Muscle layer of colon (tissue), 2 donors: ENCODE data around the gene OGA.
A peak's percentile ranks its signal among the peaks of the same experiment; 100 is the strongest.

Experiments
- H3K27ac ChIP-seq: one replicate; pipeline ENCODE4 v1.7.0; 2013; ENCODE audit warnings: low read depth, mild to moderate bottlenecking, low read length, moderate library complexity
- H3K27me3 ChIP-seq, 2 donors: one replicate each; pipeline ENCODE4 v1.7.0; 2013; ENCODE audit warnings: low read length in 2 of 2, mild to moderate bottlenecking in 2 of 2; ENCODE audit not compliant: insufficient read depth in 2 of 2, control insufficient read depth in 1 of 2
- H3K36me3 ChIP-seq: one replicate; pipeline ENCODE4 v1.7.0; 2013; ENCODE audit warnings: mild to moderate bottlenecking, low read length; ENCODE audit not compliant: insufficient read depth
- H3K4me1 ChIP-seq: one replicate; pipeline ENCODE4 v1.7.0; 2013; ENCODE audit warnings: mild to moderate bottlenecking, low read length; ENCODE audit not compliant: insufficient read depth
- H3K4me3 ChIP-seq, 2 donors: one replicate each; pipeline ENCODE4 v1.7.0; 2013; ENCODE audit warnings: low read length in 2 of 2, low read depth in 1 of 2, mild to moderate bottlenecking in 1 of 2, moderate library complexity in 1 of 2
- H3K9ac ChIP-seq: one replicate; pipeline ENCODE4 v1.7.0; 2013; ENCODE audit warnings: low read length
- H3K9me3 ChIP-seq: one replicate; pipeline ENCODE4 v1.7.0; 2013; ENCODE audit warnings: mild to moderate bottlenecking, low read length
- donor health status: abdominal sarcoma.
- donor health status: Adenocarcinoma of cecum.

OGA gene

DNA sequence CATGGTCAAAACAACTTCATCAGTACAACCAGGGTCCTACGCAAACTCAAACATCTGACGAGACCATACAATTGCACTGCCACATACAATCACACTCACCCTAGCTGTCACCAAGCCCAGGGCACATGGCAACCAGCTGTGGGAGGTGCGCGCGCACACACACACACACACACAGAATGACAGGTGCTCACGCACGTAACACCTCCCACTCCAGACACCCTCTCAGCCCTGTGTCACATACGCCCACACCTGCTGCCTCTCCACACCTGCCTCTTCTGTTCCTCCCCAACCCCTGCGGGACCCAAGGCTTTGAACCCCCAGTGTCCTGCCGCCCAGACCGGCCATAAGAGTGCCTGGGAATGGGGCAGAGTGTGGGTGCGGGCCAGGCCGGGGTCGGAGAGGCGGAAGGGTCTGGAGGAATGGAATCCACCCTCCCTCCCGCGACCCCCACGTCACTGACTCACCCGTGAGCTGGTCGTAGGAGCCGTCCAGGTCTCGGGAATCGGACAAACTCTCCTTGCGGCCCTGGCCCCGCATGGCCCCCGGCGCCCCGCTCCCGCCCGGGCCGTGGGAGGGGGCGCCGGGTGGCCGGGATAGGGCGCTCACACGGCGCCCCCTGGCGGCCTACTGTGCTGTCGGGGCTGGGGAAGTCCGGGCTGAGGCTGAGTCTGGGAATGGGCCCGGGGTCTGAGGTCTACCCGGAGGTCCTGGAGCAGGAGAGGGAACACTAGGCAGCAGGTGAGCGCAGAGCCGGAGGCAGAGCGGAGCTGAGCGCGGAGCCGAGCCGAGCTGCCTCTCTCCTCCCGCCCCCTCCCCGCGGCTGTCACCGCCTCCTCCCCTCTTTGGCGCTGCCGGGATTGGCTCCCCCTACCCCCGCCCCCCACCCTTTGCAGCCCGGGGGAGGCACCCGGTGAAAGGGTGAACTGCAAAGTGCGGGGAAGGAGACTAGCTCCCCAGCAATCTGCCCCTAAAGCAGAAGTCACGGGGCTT is 25.1 kb upstream of the OGA start, which contains the start of gene KCNIP2:
Gene KCNIP2, minus strand, starts transcription at position 769 of the 990 bp plus-strand sequence. Its CDS starts 232 bp downstream, at position 537.
- H3K27ac ChIP-seq, result no peak within 1 kb of the TSS
- H3K27me3 ChIP-seq, result no peaks in the 10 kb centered on the region
- H3K36me3 ChIP-seq, result peaks cover 2% of the 10 kb centered on the region
- H3K9me3 ChIP-seq, result no peaks in the 10 kb centered on the region
- no peak within 1 kb of the TSS for H3K9ac ChIP-seq
- H3K4me3 ChIP-seq, result no peak within 1 kb of the TSS
- H3K4me1 ChIP-seq, result peaks cover 17% of the 10 kb centered on the region

DNA sequence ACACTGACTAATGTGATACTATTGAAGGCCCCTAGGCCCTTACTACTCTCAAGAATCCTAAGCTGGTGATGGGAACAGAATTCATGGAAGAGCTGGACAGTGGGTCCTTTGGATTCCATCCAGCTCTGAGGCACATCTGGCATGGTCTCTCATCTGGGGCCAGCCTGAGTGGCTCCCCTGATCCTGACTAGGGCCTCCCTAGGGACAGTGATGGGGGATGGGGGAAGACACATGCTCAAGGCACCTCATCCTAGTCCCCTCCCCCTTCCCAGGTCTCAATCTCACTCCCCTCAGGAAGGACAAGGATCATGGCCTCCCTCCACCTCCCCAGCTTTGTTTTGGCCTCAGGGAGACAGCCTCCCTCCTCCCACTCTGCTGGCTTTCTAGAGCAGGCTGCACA is 23.6 kb upstream of the OGA start:
- H3K27ac ChIP-seq, result no peak overlapping the region

DNA sequence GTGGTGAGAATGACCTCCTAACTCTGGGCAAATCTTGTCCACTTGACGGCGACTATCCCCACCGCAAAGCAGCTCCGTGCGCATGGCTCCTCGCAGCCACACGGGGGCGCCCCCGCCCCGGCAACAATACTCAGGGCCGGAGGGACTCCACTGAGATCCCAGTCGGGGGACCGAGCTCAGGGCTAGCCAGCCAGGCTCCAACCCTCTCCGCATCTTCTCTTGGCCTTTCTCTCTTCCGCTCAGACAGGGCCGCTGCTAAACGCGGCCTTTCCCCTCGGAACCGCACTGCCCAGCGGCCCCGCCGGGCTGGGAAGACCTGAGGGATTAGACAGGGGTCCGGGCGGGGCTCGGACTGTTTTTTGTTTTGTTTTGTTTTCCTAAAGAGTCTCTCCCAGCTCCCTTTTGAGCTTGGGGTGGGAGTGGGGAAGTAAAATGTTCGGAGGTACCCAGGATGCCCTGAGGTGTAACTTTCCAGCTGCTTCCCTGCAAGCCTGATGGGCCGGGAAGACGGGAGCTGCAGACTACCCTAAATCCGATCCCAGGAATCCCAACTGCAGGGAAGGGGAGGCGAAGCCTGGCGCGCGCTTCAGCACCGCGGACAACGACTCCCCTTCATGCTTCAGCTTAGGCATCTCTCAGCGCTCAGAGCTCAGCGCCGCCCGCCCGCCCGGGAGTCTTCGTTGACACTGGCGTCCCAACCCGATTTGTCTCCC is 22.7 kb upstream of the OGA start:
- Histone ChIP-seq H3K36me3 (no peaks in the 10 kb centered on the region), H3K27ac (no peak overlapping the region), H3K4me1 (peaks cover 17% of the 10 kb centered on the region), H3K9me3 (no peaks in the 10 kb centered on the region), H3K4me3 (peak overlapping the region in 1 of 2 donors; percentile 38), H3K27me3 (no peaks in the 10 kb centered on the region), H3K9ac (no peak overlapping the region)

More for the DNA sequence above, 23.6 kb upstream of the OGA start:
- Histone ChIP-seq H3K4me1 (peaks cover 17% of the 10 kb centered on the region), H3K9ac (no peak overlapping the region), H3K36me3 (no peaks in the 10 kb centered on the region), H3K4me3 (no peak overlapping the region), H3K9me3 (no peaks in the 10 kb centered on the region), H3K27me3 (no peaks in the 10 kb centered on the region)

DNA sequence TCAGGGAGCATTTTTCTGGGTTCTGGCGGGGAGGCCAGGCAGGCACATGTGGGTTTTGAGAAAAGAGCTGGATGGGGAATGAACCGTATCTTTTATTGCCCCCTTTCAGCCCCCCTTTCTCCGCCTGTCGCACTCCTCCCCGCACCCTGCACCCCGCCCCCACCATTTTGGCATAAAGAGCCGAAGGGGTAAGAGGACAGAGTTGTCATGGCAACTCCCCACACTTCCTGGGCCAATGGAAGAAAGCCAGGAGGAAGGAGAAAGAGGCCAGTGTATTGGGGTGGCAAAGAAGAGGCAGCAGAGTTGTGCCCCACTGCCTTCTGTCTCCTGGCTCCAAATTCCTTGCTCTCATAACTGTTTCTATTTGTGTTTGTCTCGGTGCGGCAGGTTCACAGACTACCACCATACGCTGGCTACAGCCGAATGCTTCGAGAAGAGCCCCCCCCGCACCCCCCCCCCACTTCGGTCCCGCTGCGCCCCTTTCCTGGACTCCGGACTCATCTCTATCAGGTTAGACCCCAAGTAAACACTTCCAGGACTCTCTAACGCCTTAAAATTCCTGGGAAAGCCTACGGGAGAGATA is 21.9 kb upstream of the OGA start:
- H3K4me1 ChIP-seq, result peaks cover 17% of the 10 kb centered on the region
- no peak overlapping the region for H3K27ac ChIP-seq
- no peak overlapping the region for H3K9ac ChIP-seq

DNA sequence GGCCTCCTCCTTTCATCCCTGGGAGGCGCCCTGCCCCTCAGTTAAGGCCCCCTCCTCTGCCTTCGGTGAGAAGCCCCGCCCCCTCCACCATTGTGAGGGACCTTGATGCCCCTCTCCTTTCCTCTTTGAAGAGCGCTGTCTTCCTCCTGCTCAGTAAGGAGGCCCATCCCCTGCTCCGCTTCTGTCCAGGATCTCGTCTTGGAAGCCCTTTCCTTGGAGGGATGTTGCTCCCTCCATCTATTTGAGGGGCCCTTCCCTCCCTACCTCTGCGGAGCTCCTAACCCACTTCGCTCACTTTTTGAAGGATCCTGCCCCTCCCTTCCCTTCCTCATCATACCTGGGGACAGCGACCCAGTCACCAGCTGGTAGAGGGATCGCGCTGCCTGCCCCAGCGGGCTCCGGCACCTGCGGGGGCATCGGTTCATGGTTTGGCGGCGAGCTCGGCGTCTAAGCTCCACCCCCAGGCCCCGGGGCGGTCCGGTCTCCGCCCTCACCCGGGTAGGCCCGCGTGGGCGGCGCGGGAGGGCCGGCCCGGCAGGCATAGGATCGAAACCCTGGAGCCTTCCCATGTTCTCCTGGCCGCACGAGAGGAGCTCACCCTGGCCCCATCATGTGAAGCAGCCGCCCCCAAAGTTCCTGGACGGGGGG is 21.3 kb upstream of the OGA start:
- Histone ChIP-seq H3K27me3 (no peaks in the 10 kb centered on the region), H3K9me3 (no peaks in the 10 kb centered on the region), H3K9ac (no peak overlapping the region), H3K4me1 (peaks cover 17% of the 10 kb centered on the region), H3K4me3 (peak overlapping the region in 1 of 2 donors; percentile 13), H3K27ac (no peak overlapping the region), H3K36me3 (no peaks in the 10 kb centered on the region)

More for the DNA sequence above, 21.9 kb upstream of the OGA start:
- Histone ChIP-seq H3K9me3 (no peaks in the 10 kb centered on the region), H3K27me3 (no peaks in the 10 kb centered on the region), H3K4me3 (peak overlapping the region; percentile 13 to 38), H3K36me3 (no peaks in the 10 kb centered on the region)

DNA sequence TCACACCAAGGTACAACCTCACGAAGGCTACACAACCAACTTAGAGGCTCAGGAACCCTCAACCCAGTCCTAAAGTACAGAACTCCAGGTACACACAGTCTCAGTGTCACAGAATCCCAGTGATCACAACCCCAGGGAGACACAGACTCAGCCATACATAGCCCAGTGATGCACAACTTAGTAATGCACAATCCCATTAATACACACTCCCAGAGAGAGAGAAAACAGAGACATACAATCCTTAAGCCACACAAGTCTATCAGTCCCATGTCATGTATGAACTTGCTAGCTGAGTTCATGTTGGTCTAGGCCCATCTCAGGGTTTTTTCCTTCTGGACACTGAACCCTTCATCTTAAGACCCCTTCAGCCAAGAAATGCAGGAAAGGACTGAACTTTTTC is 20.8 kb upstream of the OGA start:
- Histone ChIP-seq H3K27me3 (no peaks in the 10 kb centered on the region), H3K27ac (no peak overlapping the region), H3K4me1 (peaks cover 17% of the 10 kb centered on the region), H3K9ac (no peak overlapping the region), H3K9me3 (no peaks in the 10 kb centered on the region), H3K4me3 (no peak overlapping the region), H3K36me3 (no peaks in the 10 kb centered on the region)

DNA sequence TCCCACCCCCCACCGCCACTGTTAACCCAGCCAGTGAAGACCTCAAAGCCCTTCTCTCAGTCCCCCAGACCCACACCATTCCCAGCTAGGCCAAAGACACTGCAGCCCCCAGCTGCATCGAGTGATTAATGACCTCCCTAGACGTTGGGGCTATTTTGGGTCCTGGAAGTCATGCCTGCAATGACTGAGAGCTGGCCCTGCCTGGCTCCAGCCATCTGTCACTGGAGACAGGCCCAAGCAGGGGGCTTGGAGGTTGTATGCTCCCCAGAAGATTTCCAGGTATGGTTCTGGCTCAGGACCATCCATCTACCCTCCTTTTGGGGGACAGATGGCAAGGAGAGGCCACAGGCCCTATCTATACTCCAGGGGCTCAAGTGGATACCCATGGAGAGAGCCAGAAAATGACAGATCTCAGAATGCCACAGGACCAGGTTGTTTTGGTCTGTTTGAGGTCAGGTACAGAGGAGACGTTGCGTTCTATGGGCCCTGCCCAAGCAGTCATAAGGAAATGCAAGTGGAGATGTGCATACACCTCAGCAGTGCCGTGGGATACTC is 20.2 kb upstream of the OGA start:
- no peaks in the 10 kb centered on the region for H3K36me3 ChIP-seq
- no peak overlapping the region for H3K9ac ChIP-seq
- peaks cover 17% of the 10 kb centered on the region for H3K4me1 ChIP-seq
- H3K27ac ChIP-seq, result no peak overlapping the region
- no peaks in the 10 kb centered on the region for H3K27me3 ChIP-seq
- no peak overlapping the region for H3K4me3 ChIP-seq
- H3K9me3 ChIP-seq, result no peaks in the 10 kb centered on the region

DNA sequence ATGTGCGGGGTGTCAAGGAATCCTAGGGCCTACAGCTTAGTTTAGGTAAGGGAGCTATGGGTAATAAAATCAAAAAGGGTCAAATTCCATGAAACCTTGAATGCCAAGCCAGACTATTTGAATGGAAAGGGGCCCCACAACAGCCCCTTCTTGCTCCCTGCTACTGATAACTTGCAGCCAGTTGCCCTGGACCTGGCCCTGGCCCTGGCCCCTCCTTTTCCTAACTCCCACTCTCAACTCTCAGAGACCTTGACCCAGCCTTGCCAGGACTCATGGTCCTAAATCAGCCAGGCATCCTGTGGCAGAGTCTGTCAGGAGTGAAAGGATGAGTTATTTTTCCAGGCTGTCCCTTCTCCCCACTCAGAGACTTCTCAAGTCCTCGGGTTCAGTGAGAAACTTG is 19.5 kb upstream of the OGA start:
- no peak overlapping the region for H3K9ac ChIP-seq
- H3K36me3 ChIP-seq, result no peaks in the 10 kb centered on the region
- no peaks in the 10 kb centered on the region for H3K9me3 ChIP-seq
- H3K4me1 ChIP-seq, result peaks cover 17% of the 10 kb centered on the region
- H3K4me3 ChIP-seq, result no peak overlapping the region
- no peaks in the 10 kb centered on the region for H3K27me3 ChIP-seq
- no peak overlapping the region for H3K27ac ChIP-seq

DNA sequence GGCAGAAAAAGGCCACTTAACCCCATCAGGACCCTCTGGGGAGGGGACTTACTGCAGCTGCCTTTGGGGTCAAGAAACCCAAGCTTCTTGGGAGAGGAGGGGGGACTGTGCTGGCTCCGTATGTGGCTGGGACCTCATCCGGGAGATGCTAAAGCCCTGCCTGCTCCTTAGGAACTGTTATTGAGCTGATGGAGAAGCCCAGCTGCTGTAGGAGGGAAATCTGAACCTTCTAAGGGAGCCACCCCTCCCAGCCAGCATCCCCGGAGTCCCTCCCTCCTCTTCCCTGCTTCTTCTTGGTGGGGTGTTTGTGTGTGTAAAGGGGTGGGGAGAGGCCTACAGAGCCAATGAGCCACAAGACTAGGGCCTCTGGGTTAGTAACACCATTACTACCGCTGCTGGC is 17.1 kb upstream of the OGA start:
- no peaks in the 10 kb centered on the region for H3K36me3 ChIP-seq
- H3K4me3 ChIP-seq, result no peak overlapping the region
- H3K9ac ChIP-seq, result no peak overlapping the region
- H3K9me3 ChIP-seq, result no peaks in the 10 kb centered on the region
- H3K4me1 ChIP-seq, result peaks cover 13% of the 10 kb centered on the region
- no peaks in the 10 kb centered on the region for H3K27me3 ChIP-seq
- H3K27ac ChIP-seq, result no peak overlapping the region

DNA sequence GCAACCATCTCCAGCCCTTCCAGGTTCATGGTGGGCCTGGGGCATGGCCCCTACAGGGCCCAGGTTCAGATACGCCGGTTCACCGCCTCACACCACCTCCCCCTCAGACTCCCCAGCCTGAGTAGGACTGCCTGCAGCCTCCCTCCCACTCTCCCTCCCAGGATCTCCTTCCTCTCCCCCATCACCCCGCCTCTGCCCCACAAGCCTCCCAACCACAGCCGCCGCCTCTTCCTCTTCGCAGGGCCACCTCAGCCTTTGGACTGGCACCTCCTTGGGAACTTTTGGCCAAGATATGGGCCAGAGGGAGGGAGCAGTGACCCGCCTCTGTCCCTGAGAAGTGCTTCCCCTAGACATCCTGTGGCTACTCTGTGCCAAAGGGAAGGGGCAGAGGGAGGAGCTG is 16.1 kb upstream of the OGA start:
- no peaks in the 10 kb centered on the region for H3K9me3 ChIP-seq
- H3K36me3 ChIP-seq, result no peaks in the 10 kb centered on the region
- no peak overlapping the region for H3K27ac ChIP-seq
- H3K4me1 ChIP-seq, result peaks cover 13% of the 10 kb centered on the region
- H3K27me3 ChIP-seq, result no peaks in the 10 kb centered on the region
- no peak overlapping the region for H3K4me3 ChIP-seq
- H3K9ac ChIP-seq, result no peak overlapping the region

DNA sequence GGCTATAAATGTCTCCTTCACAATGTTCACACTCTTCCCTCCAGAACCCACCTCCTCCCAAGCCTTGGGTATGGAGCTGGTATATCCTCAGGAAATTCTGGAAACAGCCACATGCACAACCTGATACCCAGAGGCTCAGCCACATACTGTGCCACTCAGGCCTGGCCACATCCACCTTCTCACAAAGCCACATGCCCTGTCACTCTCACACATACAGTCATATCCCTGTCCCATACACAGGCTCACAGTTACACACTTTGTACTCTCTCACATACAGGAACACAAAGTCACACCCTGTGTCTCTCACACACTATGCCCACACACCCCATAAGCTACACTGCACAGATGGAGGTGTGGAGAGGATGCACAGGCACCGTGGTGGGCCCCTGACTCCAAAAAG is 15.2 kb upstream of the OGA start:
- no peaks in the 10 kb centered on the region for H3K27me3 ChIP-seq
- peaks cover 13% of the 10 kb centered on the region for H3K4me1 ChIP-seq
- H3K4me3 ChIP-seq, result no peak overlapping the region
- H3K9ac ChIP-seq, result no peak overlapping the region
- H3K9me3 ChIP-seq, result no peaks in the 10 kb centered on the region
- H3K27ac ChIP-seq, result no peak overlapping the region
- H3K36me3 ChIP-seq, result no peaks in the 10 kb centered on the region
